Gastrocnemius medialis (tissue), 4 donors: ENCODE data around the gene NRSN1.

Experiments
- CTCF ChIP-seq, 5 experiments: fragments of 450-650 bp in 3 of 5; fragments of 200-600 bp in 2 of 5; sonication (generic) in 2 of 5; IDR thresholded peaks in 4 of 5; conservative IDR thresholded peaks in 1 of 5; 1 replicate in 4 of 5; 2 replicates in 1 of 5; pipeline ENCODE4 v1.5.1; 2016 to 2019; ENCODE audit warnings: antibody characterized with exemption in 5 of 5, mild to moderate bottlenecking in 3 of 5, moderate library complexity in 3 of 5
- POLR2A ChIP-seq, 2 donors: fragments of 450-650 bp; IDR thresholded peaks; one replicate each; pipeline ENCODE4 v1.6.1; 2017; ENCODE audit warnings: antibody characterized with exemption in 2 of 2, mild to moderate bottlenecking in 2 of 2, moderate library complexity in 2 of 2

GRCh38 chr6:24194978-24195700 is 69.1 kb downstream of the NRSN1 start:
- TF ChIP-seq CTCF (IDR thresholded peaks at IDR 0.05 in 4 of 5, conservative IDR thresholded peaks at IDR 0.05 in 1 of 5) (no peak), POLR2A (IDR thresholded peaks at IDR 0.05) (no peak)
